H9 (cell line): ENCODE measurements around the gene NUP205. TPM values are rescaled to one million over a fixed set of nuclear protein-coding genes. Genes with fewer than 3 reads are reported as not detected.

Experiments used
- DNase-seq: peaks from one replicate; pipeline ENCODE4 v3.0.0-alpha.2; 2017
- H2AFZ ChIP-seq: one replicate; pipeline ENCODE4 v1.6.1; 2013; ENCODE audit warnings: mild to moderate bottlenecking, low read length, control low read depth, moderate library complexity
- H2AK5ac ChIP-seq: 2 replicates; pipeline ENCODE4 v1.6.1; 2013; ENCODE audit warnings: low read length, control low read depth, mixed read lengths; ENCODE audit not compliant: insufficient read length
- H2BK120ac ChIP-seq: one replicate; pipeline ENCODE4 v1.6.1; 2013; ENCODE audit warnings: low read depth, mild to moderate bottlenecking, low read length, control low read depth, inconsistent platforms; ENCODE audit not compliant: poor library complexity, severe bottlenecking
- H2BK12ac ChIP-seq: 2 replicates; pipeline ENCODE4 v1.6.1; 2013; ENCODE audit warnings: low read length, control low read depth, mixed read lengths, low read depth; ENCODE audit not compliant: insufficient read length
- H2BK15ac ChIP-seq: 2 replicates; pipeline ENCODE4 v1.6.1; 2013; ENCODE audit warnings: low read depth, low read length, control low read depth
- H2BK20ac ChIP-seq: one replicate; pipeline ENCODE4 v1.6.1; 2013; ENCODE audit warnings: low read depth, mild to moderate bottlenecking, low read length, control low read depth, inconsistent platforms; ENCODE audit not compliant: poor library complexity, severe bottlenecking
- H2BK5ac ChIP-seq: 2 replicates; pipeline ENCODE4 v1.6.1; 2013; ENCODE audit warnings: low read length, control low read depth, mixed read lengths; ENCODE audit not compliant: insufficient read length
- H3K14ac ChIP-seq: 2 replicates; pipeline ENCODE4 v1.6.1; 2013; ENCODE audit warnings: low read length, control low read depth; ENCODE audit not compliant: insufficient read depth
- H3K18ac ChIP-seq: 2 replicates; pipeline ENCODE4 v1.6.1; 2013; ENCODE audit warnings: low read depth, mild to moderate bottlenecking, mixed read lengths, low read length, control low read depth; ENCODE audit not compliant: insufficient read length
- H3K23ac ChIP-seq: 2 replicates; pipeline ENCODE4 v1.6.1; 2013; ENCODE audit warnings: low read length, control low read depth, mixed read lengths, low read depth; ENCODE audit not compliant: insufficient read length
- H3K23me2 ChIP-seq: 2 replicates; pipeline ENCODE4 v1.6.1; 2013; ENCODE audit warnings: low read depth, mild to moderate bottlenecking, mixed read lengths, low read length, control low read depth; ENCODE audit not compliant: insufficient read length, poor library complexity, severe bottlenecking
- H3K27ac ChIP-seq: 2 replicates; pipeline ENCODE4 v1.5.1; 2013; ENCODE audit warnings: low read length, control low read depth, mixed read lengths, low read depth; ENCODE audit not compliant: insufficient read length
- H3K27me3 ChIP-seq: 2 replicates; pipeline ENCODE4 v1.6.1; 2013; ENCODE audit warnings: low read length, control low read depth, inconsistent platforms; ENCODE audit not compliant: insufficient read depth
- H3K4ac ChIP-seq: 2 replicates; pipeline ENCODE4 v1.6.1; 2013; ENCODE audit warnings: low read depth, mild to moderate bottlenecking, control low read depth, inconsistent platforms, low read length, moderate library complexity
- H3K4me1 ChIP-seq: 2 replicates; pipeline ENCODE4 v1.6.1; 2013; ENCODE audit warnings: low read length, control low read depth, inconsistent platforms; ENCODE audit not compliant: insufficient read depth
- H3K4me2 ChIP-seq: 2 replicates; pipeline ENCODE4 v1.6.1; 2013; ENCODE audit warnings: low read length, control low read depth, mixed read lengths; ENCODE audit not compliant: insufficient read length, insufficient read depth
- H3K56ac ChIP-seq: 2 replicates; pipeline ENCODE4 v1.6.1; 2013; ENCODE audit warnings: low read depth, mild to moderate bottlenecking, mixed read lengths, low read length, control low read depth; ENCODE audit not compliant: insufficient read length
- H3K79me1 ChIP-seq: 2 replicates; pipeline ENCODE4 v1.6.1; 2013; ENCODE audit warnings: low read depth, mild to moderate bottlenecking, moderate library complexity, low read length, control low read depth, inconsistent platforms; ENCODE audit not compliant: insufficient read depth, poor library complexity, severe bottlenecking
- H3K79me2 ChIP-seq: 2 replicates; pipeline ENCODE4 v1.6.1; 2013; ENCODE audit warnings: low read length, control low read depth, inconsistent platforms; ENCODE audit not compliant: insufficient read depth
- H3K9ac ChIP-seq: 2 replicates; pipeline ENCODE4 v1.6.1; 2013; ENCODE audit warnings: low read length, control low read depth, mixed read lengths; ENCODE audit not compliant: insufficient read length; ENCODE audit errors: extremely low read depth
- H3K9me3 ChIP-seq: one replicate; pipeline ENCODE4 v1.6.1; 2013; ENCODE audit warnings: low read depth, low read length, inconsistent platforms; ENCODE audit not compliant: control insufficient read depth
- H3T11ph ChIP-seq: one replicate; pipeline ENCODE4 v1.6.1; 2013; ENCODE audit warnings: mild to moderate bottlenecking, low read length, control low read depth, inconsistent platforms
- H4K20me1 ChIP-seq: one replicate; pipeline ENCODE4 v1.6.1; 2013; ENCODE audit not compliant: control insufficient read depth, insufficient read length, insufficient read depth
- H4K5ac ChIP-seq: 2 replicates; pipeline ENCODE4 v1.6.1; 2013; ENCODE audit warnings: low read depth, mild to moderate bottlenecking, mixed read lengths, low read length, control low read depth; ENCODE audit not compliant: insufficient read length
- H4K8ac ChIP-seq: replicated peaks from 2 replicates; pipeline ENCODE4 v1.6.1; 2013; ENCODE audit warnings: low read length, control low read depth, mixed read lengths, low read depth; ENCODE audit not compliant: insufficient read length
- H4K91ac ChIP-seq: 2 replicates; pipeline ENCODE4 v1.6.1; 2013; ENCODE audit warnings: low read depth, mild to moderate bottlenecking, moderate library complexity, mixed read lengths, low read length, control low read depth; ENCODE audit not compliant: insufficient read length
- H3K27ac Mint-ChIP-seq, 3 experiments: 2 replicates in 2 of 3; 3 replicates in 1 of 3; pipeline ENCODE4 v1.8.0; 2020 to 2021; ENCODE audit warnings: mixed read lengths in 3 of 3, mild to moderate bottlenecking in 1 of 3, moderate library complexity in 1 of 3
- H3K27me3 Mint-ChIP-seq: 2 replicates; pipeline ENCODE4 v1.8.0; 2021; ENCODE audit warnings: low read depth, mild to moderate bottlenecking, moderate library complexity, mixed read lengths
- H3K36me3 Mint-ChIP-seq, 3 experiments: 2 replicates in 2 of 3; 3 replicates in 1 of 3; pipeline ENCODE4 v1.8.0; 2020 to 2021; ENCODE audit warnings: low read depth in 3 of 3, mixed read lengths in 3 of 3; ENCODE audit not compliant: insufficient read depth in 1 of 3
- H3K4me1 Mint-ChIP-seq, 2 experiments: 2 replicates each; pipeline ENCODE4 v1.8.0; 2020; ENCODE audit warnings: mixed read lengths in 2 of 2
- H3K4me3 Mint-ChIP-seq, 2 experiments: 2 replicates in 1 of 2; 3 replicates in 1 of 2; pipeline ENCODE4 v1.8.0; 2020 to 2021; ENCODE audit warnings: mild to moderate bottlenecking in 2 of 2, mixed read lengths in 2 of 2, moderate library complexity in 1 of 2
- H3K9me3 Mint-ChIP-seq, 2 experiments: 2 replicates in 1 of 2; 3 replicates in 1 of 2; pipeline ENCODE4 v1.8.0; 2020; ENCODE audit warnings: mild to moderate bottlenecking in 2 of 2, mixed read lengths in 2 of 2, moderate library complexity in 1 of 2
- CTCF ChIP-seq: fragments of 200-600 bp; sonication (generic); conservative IDR thresholded peaks from 3 replicates; pipeline ENCODE4 v1.8.0; 2021; ENCODE audit warnings: antibody characterized with exemption, mild to moderate bottlenecking
- WGBS: extraction: QIAGEN DNeasy Blood & Tissue Kit; methylation state at CpG from one replicate; pipeline ENCODE4 v1.1.7; 2013; ENCODE audit warnings: missing lambda C conversion rate, low lambda C conversion rate, mixed read lengths; ENCODE audit not compliant: insufficient read length; ENCODE audit errors: extremely low coverage; 5-methylcytosine and 5-hydroxymethylcytosine counted together
- total RNA-seq: library from RNA; stranded (reverse); gene quantifications from 2 replicates; pipeline ENCODE4 v1.2.1, GENCODE V29; 2021

Gene NUP205
- total RNA-seq, 1 experiment from 2014 or later: 158 TPM

- Histone ChIP-seq H3K79me2 (peaks cover 4% of the 10 kb centered on the region; the same call in 1 of the 2 replicates), H3T11ph (no peak overlapping the region), H2BK5ac (no peak overlapping the region), H4K8ac (no peak overlapping the region), H2BK120ac (no peak overlapping the region), H3K9me3 (no peaks in the 10 kb centered on the region), H3K14ac (no peak overlapping the region), H3K4ac (no peak overlapping the region), H4K91ac (no peak overlapping the region), H3K27me3 (no peaks in the 10 kb centered on the region), H3K79me1 (peaks cover 3% of the 10 kb centered on the region), H2AFZ (no peak overlapping the region), H3K9ac (no peak overlapping the region), H2BK12ac (no peak overlapping the region), H3K18ac (no peak overlapping the region), H3K27ac (no peak overlapping the region), H3K56ac (no peak overlapping the region), H3K4me2 (no peak overlapping the region), H4K5ac (no peak overlapping the region), H4K20me1 (no peaks in the 10 kb centered on the region), H2AK5ac (no peak overlapping the region), H2BK15ac (no peak overlapping the region), H3K4me1 (no peaks in the 10 kb centered on the region), H3K23me2 (no peaks in the 10 kb centered on the region), H3K23ac (no peak overlapping the region), H2BK20ac (no peak overlapping the region)
- Mint-ChIP-seq H3K4me3 (no peak overlapping the region), H3K4me1 (peaks cover 3 to 8% of the 10 kb centered on the region in 2 experiments; a peak in 2 of 4 replicates), H3K9me3 (peaks cover 0 to 6% of the 10 kb centered on the region in 2 experiments; a peak in 2 of 5 replicates), H3K27ac (peak overlapping the region in 1 of 3 experiments; percentile 91; a peak in 3 of 7 replicates), H3K36me3 (peaks cover 11 to 38% (median 28%) of the 10 kb centered on the region in 3 experiments), H3K27me3 (no peaks in the 10 kb centered on the region)
- no peak for DNase-seq
- TF ChIP-seq CTCF: peak; percentile 83
- no CpG with 5 or more reads among the region's 3 CpGs for WGBS
These were observed 115.0 kb downstream of the NUP205 start for GRCh38 chr7:135672560-135673359.
